Measurements from ENCODE around the gene CD2AP. TPM values are rescaled to one million over a fixed set of nuclear protein-coding genes. Genes with fewer than 3 reads are reported as not detected.
"Not testable (repeated sequence)": the region's sequence is repeated elsewhere in the genome, so short reads cannot be mapped to it uniquely, and the experiment has no call there.

Gene CD2AP
- total RNA-seq, 2 donors from 2014 or later: 27.1 to 29.1 TPM

DNA sequence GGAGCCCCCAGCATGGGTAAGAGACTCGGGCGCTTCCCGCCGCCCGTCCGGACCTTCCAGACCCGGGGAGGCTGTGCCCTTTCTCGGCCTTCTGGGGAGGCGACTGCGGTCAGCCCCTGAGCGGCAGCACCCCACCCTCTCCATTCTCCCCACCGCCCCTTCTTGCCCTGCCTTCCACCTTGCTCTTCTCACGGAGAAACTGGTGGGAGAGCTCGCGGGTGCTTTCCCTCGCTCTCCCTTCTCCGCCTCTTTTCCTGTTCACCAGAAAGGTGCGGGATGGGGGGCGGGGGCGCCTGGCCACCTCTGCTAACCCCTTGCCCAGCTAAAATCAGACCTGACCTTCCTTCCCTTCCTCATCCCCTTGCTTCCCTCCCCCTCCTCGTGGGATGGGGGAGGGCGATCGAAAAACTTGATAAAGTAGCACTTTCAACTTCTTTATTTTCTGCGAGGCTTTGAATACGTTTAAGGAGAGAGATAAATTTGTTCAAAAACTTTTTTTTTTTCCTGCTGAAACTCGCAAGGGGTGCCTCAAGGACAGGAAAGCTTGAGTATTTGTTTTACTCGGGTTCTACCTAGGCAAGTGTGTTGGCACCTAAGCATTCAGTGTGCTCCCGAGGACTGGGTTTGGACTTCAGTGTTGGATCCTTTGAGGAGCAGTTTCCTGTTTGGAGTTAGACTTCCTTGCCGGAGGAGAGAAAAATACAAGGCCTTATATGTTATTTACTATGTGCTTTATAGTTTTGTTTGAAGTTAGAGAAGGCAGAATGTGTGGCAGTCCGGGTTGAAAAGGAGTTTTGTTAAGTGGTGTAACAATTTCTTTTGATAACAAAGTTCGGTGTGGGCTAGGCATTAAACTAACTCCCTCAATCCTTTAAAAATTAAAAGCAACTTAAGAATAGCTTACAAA is 897 bp downstream of the CD2AP start:
- DNase-seq (ENCODE audit: low spot score) (no peak), ATAC-seq (ENCODE audit: insufficient number of reproducible peaks, low FRiP score, low read depth) (peak; percentile 7)
- TF ChIP-seq, protein P1, sequence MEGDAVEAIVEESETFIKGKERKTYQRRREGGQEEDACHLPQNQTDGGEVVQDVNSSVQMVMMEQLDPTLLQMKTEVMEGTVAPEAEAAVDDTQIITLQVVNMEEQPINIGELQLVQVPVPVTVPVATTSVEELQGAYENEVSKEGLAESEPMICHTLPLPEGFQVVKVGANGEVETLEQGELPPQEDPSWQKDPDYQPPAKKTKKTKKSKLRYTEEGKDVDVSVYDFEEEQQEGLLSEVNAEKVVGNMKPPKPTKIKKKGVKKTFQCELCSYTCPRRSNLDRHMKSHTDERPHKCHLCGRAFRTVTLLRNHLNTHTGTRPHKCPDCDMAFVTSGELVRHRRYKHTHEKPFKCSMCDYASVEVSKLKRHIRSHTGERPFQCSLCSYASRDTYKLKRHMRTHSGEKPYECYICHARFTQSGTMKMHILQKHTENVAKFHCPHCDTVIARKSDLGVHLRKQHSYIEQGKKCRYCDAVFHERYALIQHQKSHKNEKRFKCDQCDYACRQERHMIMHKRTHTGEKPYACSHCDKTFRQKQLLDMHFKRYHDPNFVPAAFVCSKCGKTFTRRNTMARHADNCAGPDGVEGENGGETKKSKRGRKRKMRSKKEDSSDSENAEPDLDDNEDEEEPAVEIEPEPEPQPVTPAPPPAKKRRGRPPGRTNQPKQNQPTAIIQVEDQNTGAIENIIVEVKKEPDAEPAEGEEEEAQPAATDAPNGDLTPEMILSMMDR (IDR thresholded peaks at IDR 0.05): no peak
- peak overlapping the region; percentile 92 for H3K4me3 ChIP-seq
- no peaks in the 10 kb centered on the region for H3K27me3 ChIP-seq (replicated peaks; ENCODE audit: insufficient read depth)
- H3K9me3 ChIP-seq: no peaks in the 10 kb centered on the region
- H3K27ac ChIP-seq: peak overlapping the region; percentile 94
- no peaks in the 10 kb centered on the region for H3K36me3 ChIP-seq
- H3K4me1 ChIP-seq (ENCODE audit: control insufficient read depth in 1 of 2, low read depth in 2 of 2): peaks cover 13 to 24% of the 10 kb centered on the region in 2 donors

DNA sequence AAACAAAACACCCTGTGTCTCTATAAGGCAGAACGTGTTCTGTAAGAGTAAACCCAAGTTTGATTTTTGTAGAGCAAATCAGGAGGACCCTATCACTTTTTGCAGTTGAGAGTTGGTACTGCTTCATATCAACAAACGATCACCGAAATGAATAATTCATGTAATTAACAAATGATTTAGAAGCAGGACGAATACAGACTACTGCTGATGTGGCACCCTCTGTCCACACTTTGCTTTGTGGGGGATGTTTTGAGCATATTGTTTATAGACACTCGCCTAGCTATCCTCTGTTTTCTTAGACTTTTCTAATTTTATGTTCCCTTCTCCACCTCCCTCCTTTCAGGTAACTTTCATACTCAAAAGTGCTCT is 1.5 kb downstream of the CD2AP start:
- no peaks in the 10 kb centered on the region for H3K36me3 ChIP-seq
- H3K4me1 ChIP-seq (ENCODE audit: control insufficient read depth in 1 of 2, low read depth in 2 of 2): peaks cover 16 to 31% of the 10 kb centered on the region in 2 donors
- no peaks in the 10 kb centered on the region for H3K9me3 ChIP-seq
- no peak overlapping the region for H3K27ac ChIP-seq
- TF ChIP-seq, protein P1 (IDR thresholded peaks at IDR 0.05): no peak
- DNase-seq (ENCODE audit: low spot score) (no peak), ATAC-seq (ENCODE audit: insufficient number of reproducible peaks, low FRiP score, low read depth) (no peak)
- peak overlapping the region; percentile 92 for H3K4me3 ChIP-seq
- no peaks in the 10 kb centered on the region for H3K27me3 ChIP-seq (replicated peaks; ENCODE audit: insufficient read depth)

- Histone ChIP-seq H3K27ac (no peak overlapping the region), H3K36me3 (no peaks in the 10 kb centered on the region), H3K9me3 (no peaks in the 10 kb centered on the region), H3K27me3 (replicated peaks; ENCODE audit: insufficient read depth) (no peaks in the 10 kb centered on the region), H3K4me1 (ENCODE audit: control insufficient read depth in 1 of 2, low read depth in 2 of 2) (peaks cover 23 to 35% of the 10 kb centered on the region in 2 donors), H3K4me3 (no peak overlapping the region)
- no peak for DNase-seq (ENCODE audit: low spot score)
- TF ChIP-seq, protein P1 (IDR thresholded peaks at IDR 0.05): no peak
- ATAC-seq (ENCODE audit: insufficient number of reproducible peaks, low FRiP score, low read depth): no peak
Observed at GRCh38 chr6:47479874-47480273, 2.3 kb downstream of the CD2AP start.

- not testable (repeated sequence) for H3K4me3 ChIP-seq; H3K27me3 ChIP-seq (replicated peaks; ENCODE audit: insufficient read depth); DNase-seq (ENCODE audit: low spot score); H3K9me3 ChIP-seq; H3K36me3 ChIP-seq; ATAC-seq (ENCODE audit: insufficient number of reproducible peaks, low FRiP score, low read depth); H3K27ac ChIP-seq
- H3K4me1 ChIP-seq (ENCODE audit: control insufficient read depth in 1 of 2, low read depth in 2 of 2): peaks cover 26 to 34% of the 10 kb centered on the region in 2 donors
Observed at GRCh38 chr6:47481213-47481612, 3.6 kb downstream of the CD2AP start.

DNA sequence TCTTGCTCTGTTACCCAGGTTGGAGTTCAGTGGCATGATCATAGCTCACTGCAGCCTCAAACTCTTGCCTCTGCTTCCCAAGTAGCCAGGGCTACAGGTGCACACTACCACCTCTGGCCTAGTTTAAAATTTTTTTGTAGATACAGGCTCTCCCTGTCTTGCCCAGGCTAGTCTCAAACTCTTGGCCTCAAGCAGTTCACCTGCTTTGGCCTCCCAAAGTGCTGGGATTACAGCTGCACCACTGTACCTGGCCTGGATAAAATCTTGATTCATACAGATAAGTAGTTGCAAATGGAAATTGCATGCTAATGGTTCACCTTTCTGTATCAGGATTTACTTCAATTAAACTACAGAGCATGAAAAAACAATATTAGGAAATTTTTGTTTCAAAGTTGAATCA is 4.2 kb downstream of the CD2AP start:
- no peak for ATAC-seq (ENCODE audit: insufficient number of reproducible peaks, low FRiP score, low read depth)
- H3K27ac ChIP-seq: no peak overlapping the region
- TF ChIP-seq, protein P1 (IDR thresholded peaks at IDR 0.05): no peak
- H3K36me3 ChIP-seq: no peaks in the 10 kb centered on the region
- peaks cover 25 to 28% of the 10 kb centered on the region in 2 donors for H3K4me1 ChIP-seq (ENCODE audit: control insufficient read depth in 1 of 2, low read depth in 2 of 2)
- no peaks in the 10 kb centered on the region for H3K27me3 ChIP-seq (replicated peaks; ENCODE audit: insufficient read depth)
- DNase-seq (ENCODE audit: low spot score): no peak
- H3K4me3 ChIP-seq: no peak overlapping the region
- H3K9me3 ChIP-seq: no peaks in the 10 kb centered on the region

Measured in thoracic aorta (tissue), 2 donors.